HG03460 (cell line): ENCODE results near the gene LYG2.
"Not testable (repeated sequence)": the region's sequence is repeated elsewhere in the genome, so short reads cannot be mapped to it uniquely, and the experiment has no call there.

ENCODE experiments used
- ATAC-seq: cut with Tn5 transposase; IDR thresholded peaks from one replicate; pipeline ENCODE4 v1.9.1; 2021; ENCODE audit not compliant: unreplicated experiment

Gene LYG2, protein sequence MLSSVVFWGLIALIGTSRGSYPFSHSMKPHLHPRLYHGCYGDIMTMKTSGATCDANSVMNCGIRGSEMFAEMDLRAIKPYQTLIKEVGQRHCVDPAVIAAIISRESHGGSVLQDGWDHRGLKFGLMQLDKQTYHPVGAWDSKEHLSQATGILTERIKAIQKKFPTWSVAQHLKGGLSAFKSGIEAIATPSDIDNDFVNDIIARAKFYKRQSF

GRCh38 chr2:99255491-99256318 lies at the start of gene LYG2:
Gene LYG2 (minus strand): TSS chr2:99255666. CDS start chr2:99254260, 1,406 bp downstream.
- no peak for ATAC-seq

- not testable (repeated sequence) for ATAC-seq
These were observed 45.6 kb upstream of the LYG2 start, which contains the start of gene LYG1 for GRCh38 chr2:99301097-99301496. Gene LYG1 (minus strand): TSS chr2:99301197. CDS start chr2:99295670, 5,527 bp downstream.

DNA sequence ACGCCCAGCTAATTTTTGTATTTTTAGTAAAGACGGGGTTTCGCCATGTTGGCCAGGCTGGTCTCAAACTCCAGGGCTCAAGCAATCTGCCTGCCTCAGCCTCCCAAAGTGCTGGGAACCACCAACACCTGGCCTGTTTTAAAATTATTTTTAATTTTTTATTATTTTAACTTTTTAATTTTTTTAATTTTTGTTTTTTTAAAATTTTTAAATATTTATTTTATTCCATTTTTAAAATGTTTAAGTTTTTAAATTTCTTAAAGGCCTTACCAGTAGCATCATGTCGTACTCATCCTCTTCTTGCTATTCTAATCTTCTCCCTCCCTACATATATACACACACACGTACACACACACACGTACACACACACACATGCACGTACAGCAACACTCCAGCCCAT lies 44.1 kb upstream of the LYG2 start:
- no peak for ATAC-seq

GRCh38 chr2:99297994-99298393 lies 42.5 kb upstream of the LYG2 start:
- ATAC-seq = no peak

- ATAC-seq = no peak
These were observed 30.1 kb upstream of the LYG2 start for GRCh38 chr2:99285526-99285925.

DNA sequence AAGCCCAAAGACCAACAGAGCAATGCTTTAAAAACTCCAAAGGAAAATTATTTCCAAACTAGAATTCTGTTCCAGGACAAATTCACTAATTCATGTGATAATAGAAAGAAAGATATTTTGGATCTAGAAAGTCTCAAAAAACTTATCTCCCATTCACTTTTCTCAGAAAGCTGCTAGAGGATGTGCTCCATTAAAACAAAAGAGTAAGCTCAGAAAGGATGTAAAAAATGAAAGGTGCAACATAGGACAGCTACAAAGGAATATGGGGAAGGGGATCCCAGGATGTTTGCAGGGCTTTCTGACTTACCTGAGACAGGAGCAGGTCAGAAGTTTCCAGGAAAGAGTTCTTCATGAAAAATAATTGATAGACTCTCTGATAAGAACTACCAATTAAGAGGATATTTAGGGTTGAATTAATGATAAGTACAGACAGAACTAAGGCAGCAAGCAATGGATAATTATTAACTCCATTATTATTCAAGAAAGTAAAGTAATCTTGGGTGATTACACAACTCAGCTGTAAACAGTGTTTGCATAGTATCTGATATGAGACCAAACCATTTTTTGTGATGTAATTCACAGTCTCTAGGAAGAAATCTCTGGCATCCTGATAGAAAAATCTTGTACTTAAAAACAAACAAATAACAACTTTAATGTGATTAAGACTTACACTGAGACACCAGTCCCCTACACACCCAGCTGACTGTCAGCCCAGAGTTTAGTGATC lies 24.7 kb upstream of the LYG2 start:
- ATAC-seq = no peak

GRCh38 chr2:99278793-99279291 lies 23.4 kb upstream of the LYG2 start:
- no peak for ATAC-seq

- not testable (repeated sequence) for ATAC-seq
These were observed 22.8 kb upstream of the LYG2 start for GRCh38 chr2:99278195-99278765.

DNA sequence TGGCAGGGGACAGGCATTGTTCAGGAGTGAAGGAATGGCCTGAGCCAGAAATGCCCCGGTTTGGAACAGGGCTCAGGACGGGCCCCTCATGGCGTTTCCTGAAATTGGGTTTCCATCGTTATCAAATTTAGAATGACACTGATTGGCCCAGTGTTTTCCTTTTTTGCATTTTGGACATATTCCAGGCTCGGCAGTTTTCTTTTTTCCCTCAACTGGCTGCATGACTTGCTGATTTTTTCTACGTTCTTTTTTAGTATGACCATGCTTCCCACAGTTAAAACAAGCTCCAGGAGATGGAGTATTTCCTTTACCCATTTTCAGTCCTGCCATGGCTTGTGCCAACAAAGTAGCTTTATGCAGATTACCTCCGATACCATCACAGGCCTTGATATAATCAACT lies 20.4 kb upstream of the LYG2 start:
- ATAC-seq = no peak

DNA sequence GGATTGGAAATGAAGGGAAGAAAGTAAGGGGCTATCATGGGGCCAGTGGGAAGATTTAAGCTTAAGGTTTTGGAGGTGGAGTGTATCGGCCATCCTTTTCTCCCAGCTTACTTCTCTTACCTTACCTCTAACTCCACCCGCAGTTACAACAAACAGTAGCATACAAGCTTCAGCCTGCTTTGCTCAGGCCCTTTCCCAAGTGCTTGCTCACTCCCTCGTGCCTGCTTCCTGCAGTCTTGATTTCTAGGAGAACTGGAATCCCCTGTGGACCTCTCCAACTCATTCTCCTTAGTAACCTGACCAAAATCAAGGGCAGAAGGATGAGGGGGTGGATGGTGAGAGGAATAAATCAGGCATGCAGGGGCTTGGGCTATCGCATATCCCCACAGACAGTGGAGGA lies 5.8 kb upstream of the LYG2 start:
- no peak for ATAC-seq

- ATAC-seq = no peak
These were observed 4.7 kb upstream of the LYG2 start for GRCh38 chr2:99260184-99260583.

- ATAC-seq = no peak
These were observed 4.0 kb upstream of the LYG2 start for GRCh38 chr2:99259465-99259864.

DNA sequence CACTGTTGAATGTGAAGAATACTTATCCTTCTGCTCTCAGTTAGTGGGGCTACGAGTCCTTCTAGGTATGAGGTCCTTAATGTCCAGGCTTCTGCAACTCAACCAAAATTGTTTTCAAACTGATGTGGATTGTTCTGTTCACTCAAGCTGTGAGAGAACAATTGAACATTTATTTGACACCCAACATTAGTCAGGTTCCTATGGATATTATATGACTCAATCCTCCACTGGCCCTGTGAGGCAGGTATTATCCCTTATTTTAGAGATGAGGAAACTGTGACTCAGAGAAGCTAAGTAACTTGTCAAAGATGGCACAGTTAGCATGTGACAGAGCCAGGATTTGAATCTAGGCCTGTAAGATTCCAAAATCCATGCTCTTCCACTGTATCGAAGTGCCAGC lies 1.2 kb upstream of the LYG2 start:
- ATAC-seq = no peak

DNA sequence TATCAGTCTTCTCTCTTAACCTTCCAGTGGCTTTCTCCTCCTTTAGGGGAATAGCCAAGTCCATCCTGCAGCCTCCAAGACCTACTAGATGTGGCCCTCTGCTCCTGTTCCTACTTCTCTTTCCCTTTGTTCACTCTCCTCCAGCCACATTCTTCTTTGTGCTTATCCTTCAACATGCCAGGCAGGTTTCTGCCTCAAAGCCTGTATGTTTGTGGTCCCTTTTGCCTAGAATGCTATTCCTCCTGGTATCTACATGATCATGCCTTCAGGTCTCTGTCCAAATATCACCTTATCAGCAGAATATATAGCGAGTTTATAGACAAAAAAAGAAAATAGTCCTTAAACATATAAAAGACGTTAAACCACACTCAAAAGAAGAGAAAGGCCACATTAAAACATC lies 5.5 kb downstream of the LYG2 start:
- no peak for ATAC-seq

- ATAC-seq = no peak
These were observed 13.3 kb downstream of the LYG2 start for GRCh38 chr2:99242151-99242550.

DNA sequence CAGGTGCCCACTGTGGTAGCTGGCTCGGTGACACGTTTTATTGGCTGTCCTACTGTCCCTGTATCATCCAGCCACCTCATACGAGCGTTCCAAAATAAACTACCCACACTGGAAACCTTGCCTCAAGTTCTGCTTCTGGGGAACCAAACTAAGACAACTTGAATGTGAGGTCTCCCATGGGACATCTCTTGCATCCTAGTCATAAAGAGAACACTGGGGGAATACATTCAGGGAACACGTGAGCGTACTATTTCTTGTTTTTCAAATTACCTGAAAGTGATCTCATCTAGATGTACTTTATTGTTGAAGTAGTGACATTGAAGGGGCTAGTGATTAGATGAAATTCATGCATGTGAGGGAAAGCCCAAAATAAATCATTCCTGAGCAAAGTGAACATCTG lies 15.0 kb downstream of the LYG2 start:
- ATAC-seq = no peak

DNA sequence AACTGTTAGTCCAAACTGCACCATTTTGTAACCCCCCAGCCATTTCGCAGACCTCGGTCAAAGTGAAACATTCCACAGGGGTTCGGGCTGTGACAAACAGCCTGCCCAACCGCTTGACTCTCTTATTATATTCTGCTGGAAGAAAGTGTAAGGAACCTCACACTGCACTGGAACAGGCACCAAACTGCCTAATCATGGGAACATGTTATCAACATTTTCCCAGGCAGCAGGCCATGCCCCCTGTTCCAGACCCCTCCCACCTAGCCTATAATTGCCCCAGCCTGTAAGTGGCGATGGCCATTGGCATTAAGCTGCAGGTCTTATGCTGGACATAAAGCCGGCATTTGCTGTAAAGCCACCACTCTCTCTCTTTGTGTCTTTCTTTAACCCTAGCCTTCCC lies 16.9 kb downstream of the LYG2 start:
- no peak for ATAC-seq

GRCh38 chr2:99233177-99233576 lies 22.3 kb downstream of the LYG2 start:
- not testable (repeated sequence) for ATAC-seq

DNA sequence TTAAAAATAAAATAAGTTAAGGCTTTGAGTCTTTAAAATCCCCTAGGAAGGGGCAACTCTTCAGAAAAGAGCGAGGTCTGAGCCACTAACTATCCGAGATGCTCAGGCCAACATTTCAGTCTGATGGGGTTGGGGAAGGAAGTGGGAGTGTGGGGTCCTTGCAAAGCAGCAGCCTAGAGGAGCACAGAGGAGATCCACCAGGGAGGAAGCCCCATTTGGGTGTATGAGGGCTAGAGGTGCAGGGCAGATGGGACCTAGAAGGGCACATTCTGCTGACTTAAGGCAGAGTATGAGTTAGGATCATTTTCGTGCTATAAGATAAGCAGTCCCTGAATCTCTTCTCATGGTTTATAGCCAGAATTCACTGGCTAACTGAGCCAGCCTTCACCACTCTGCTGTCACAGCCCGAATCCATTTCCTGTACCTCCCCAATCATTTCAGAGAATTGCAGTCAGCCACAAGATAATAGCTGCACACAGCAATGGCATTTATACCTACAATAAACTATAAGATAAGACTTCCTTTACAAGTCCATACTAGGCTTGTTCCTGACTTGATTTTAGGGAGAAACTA lies 37.5 kb downstream of the LYG2 start:
- no peak for ATAC-seq

GRCh38 chr2:99216096-99216495 lies 39.4 kb downstream of the LYG2 start:
- ATAC-seq = no peak

GRCh38 chr2:99205491-99205890 lies 50.0 kb downstream of the LYG2 start:
- ATAC-seq = no peak
